GM19395 (cell line): Measurements from ENCODE around the gene ITGB2.
"Not testable (repeated sequence)": the region's sequence is repeated elsewhere in the genome, so short reads cannot be mapped to it uniquely, and the experiment has no call there.

Source experiments
- ATAC-seq: cut with Tn5 transposase; IDR thresholded peaks from one replicate; pipeline ENCODE4 v1.9.1; 2021; ENCODE audit warnings: mild to moderate bottlenecking, moderate library complexity; ENCODE audit not compliant: unreplicated experiment

The ITGB2 gene

GRCh38 chr21:44887126-44887806, 33.4 kb downstream of the ITGB2 start:
- ATAC-seq, result no peak

DNA sequence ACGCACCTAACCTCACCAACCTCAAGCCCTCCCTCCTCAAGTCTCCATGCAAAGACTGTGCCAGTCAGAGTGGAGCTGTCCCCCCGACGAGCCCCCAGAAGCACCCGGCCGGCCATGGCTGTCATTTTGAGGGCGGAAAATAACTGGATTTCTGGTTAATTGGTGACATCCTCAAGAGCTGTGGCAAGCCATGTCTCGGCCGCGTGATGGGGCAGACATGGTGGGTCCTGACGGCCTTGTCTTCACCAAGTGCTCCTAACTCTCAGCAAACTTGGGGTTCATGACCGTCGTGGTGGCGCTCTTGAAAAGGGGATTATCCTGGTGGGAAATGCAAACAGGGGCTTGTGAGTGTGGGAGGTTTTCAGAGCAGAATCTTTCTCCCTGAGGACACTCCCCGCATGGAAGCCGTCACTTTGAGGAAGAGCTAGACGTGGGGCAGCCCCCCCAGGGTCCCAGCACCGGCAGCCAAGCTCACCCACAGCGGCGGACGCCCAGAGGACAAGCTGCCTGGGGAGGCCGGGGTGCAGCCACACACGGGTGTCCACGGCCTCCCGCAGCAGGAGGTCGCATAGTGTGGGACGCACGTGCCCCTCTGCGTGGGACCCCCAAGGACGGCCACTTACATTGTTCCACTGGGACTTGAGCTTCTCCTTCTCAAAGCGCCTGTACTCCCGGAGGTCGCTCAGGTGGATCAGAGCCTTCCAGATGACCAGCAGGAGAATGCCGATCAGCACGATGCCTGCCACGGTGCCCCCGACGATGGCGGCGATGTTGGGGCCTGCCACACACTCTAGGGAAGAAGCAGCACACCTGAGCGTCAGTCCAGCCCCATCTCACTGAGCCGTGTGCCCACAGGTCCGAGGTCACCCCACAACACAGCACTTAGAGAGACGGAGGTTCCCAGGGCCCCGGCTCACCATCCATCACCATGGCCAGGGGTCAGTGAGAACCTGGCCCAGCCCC, 34.3 kb downstream of the ITGB2 start:
- no peak for ATAC-seq

DNA sequence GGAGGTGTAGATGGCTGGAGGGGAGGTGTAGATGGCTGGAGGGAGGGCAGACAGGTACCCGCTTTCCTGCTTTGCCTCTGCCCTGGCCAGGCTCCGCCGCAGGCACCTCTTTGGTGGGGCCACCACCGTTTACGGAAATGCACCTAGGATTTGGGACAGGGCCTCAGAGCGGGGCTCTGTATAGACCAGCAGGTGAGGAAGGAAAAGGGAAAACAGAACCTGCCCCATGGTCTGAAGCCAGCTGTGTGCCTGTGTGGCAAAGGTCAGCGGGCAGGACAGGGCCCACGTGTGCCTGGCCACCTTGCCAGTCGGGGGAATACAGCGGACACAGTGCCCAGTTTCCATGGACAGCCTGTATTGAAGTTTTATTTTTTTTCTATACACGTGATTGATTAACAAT, 35.1 kb downstream of the ITGB2 start:
- ATAC-seq, result no peak

DNA sequence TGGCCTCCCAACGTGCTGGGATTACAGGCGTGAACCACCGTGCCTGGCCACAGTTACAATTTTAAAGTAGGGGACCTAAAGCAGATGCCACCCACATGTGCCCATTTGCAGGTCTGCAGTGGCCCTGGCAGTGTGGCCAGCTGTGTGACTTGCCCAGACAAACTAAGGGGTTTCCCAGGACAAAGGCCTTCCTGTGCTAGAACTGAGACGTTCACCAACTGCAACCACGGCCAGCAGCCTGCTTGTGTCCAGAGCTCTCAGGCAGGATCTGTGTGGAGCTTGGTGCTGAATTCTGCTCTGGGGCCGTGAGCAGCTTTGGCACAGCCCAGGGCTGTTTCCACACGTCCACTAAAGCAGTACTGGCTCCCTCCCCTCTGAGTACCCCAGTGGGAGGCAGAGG, 36.6 kb downstream of the ITGB2 start:
- no peak for ATAC-seq

DNA sequence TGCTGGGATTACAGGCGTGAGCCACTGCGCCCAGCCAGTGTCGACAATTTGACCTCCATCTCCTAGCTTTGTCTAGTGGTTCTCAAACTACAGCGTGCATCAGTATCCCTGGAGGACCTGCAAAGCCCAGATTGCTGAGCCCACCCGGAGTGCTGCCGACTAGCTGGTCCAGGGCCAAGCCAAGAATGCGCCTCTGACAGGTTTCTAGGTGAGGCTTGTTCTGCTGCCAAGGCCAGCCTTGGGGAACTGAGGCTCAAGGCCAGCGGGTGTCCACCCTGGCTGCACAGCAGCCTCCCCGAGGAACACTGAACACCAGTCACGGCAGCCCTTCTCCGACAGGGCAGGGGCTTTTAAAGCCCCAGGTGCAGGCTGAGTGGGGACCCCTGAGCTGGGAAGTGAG, 37.4 kb downstream of the ITGB2 start:
- no peak for ATAC-seq

- ATAC-seq, result no peak
Measured at GRCh38 chr21:44881198-44881872, 39.4 kb downstream of the ITGB2 start.

- ATAC-seq, result no peak
Measured at GRCh38 chr21:44880405-44881197, 40.1 kb downstream of the ITGB2 start.

GRCh38 chr21:44879238-44879637, 41.5 kb downstream of the ITGB2 start:
- not testable (repeated sequence) for ATAC-seq

- no peak for ATAC-seq
Measured at GRCh38 chr21:44878053-44878982, 42.4 kb downstream of the ITGB2 start.

DNA sequence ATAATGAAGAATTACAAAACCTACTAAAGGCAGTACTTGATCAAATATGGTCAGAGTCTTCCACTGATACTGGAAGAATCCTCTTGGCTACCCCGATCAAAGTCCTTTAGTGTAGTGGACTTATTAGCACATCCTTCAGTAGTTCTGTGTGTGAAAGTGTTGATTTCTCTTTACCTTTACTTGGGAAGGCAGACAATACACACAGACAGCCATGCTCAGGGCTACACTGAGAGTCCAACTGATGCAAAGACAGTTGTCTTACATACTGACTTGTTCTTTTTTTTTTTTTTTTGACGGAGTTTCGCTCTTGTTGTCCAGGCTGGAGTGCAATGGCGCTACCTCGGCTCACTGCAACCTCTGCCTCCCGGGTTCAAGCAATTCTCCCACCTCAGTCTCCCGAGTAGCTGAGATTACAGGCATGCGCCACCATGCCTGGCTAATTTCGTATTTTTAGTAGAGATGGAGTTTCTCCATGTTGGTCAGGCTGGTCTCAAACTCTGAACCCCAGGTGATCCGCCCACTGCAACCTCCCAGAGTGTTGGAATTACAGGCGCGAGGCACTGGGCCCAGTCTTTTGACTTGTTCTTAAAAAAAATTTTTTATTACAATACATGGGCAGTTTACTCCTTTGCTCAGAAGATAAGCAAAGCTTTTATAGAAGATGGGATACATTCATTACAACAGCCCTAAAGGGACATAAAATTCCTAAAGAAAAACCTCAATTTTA, 43.7 kb downstream of the ITGB2 start:
- ATAC-seq, result no peak

DNA sequence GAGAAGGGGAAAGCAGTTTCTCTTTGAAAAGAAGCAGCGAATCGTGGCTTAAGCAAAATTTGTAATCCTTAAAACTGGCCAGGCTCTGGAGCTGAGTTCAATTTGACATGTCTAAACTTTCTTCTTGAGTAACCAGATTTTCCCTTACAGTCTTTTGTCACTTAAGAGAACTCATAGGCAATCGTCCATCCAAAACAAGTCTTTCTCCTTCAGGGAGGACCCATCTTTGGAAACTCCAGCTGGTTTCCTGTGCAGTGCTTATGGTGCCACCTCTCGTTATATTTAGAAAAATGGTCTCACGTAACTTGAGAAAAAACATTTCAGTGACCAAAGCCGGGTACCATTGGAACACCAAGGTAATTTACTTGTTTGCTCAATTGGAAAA, 45.4 kb downstream of the ITGB2 start:
- no peak for ATAC-seq

DNA sequence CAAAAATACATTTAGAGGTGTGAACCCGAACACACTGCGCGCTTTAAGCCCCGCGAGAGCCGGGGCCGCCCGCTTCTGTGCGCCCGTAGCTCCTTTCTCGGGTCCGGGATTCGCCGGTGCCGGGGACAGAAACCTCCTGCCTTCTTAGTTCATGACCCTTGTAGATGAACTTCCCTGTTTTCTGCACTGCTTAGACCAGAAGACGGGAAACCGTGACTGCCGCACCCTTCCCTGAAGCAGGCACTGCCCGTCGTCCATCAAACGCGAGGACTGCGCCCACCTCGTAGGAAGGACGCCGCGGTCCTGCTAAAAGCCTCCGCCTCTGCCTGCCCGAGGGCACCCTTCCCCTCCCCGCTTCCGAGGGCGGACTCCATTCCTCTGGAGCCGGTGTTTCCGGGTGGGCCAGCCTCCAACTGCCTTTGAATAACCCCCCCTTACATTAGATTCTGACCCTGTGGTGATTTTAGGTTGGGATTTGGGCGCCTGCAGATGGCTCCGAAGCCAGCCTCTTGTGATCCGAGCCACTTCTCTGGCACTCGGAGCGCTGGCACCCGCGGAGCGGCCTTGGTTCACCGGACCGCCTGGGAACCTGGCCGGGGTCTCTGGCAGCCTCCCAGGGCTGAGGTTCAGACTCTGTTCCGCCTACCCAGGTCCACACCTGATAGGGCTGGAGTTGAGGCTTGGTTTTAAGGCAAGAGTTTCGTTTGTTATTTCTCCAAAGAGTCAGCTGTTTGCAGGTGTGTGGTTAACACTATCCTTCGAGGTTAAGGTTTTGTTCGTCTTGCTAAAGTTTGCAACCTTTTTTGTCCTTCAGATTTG, 46.0 kb downstream of the ITGB2 start:
- no peak for ATAC-seq

GRCh38 chr21:44874240-44874496, 46.5 kb downstream of the ITGB2 start:
- no peak for ATAC-seq

DNA sequence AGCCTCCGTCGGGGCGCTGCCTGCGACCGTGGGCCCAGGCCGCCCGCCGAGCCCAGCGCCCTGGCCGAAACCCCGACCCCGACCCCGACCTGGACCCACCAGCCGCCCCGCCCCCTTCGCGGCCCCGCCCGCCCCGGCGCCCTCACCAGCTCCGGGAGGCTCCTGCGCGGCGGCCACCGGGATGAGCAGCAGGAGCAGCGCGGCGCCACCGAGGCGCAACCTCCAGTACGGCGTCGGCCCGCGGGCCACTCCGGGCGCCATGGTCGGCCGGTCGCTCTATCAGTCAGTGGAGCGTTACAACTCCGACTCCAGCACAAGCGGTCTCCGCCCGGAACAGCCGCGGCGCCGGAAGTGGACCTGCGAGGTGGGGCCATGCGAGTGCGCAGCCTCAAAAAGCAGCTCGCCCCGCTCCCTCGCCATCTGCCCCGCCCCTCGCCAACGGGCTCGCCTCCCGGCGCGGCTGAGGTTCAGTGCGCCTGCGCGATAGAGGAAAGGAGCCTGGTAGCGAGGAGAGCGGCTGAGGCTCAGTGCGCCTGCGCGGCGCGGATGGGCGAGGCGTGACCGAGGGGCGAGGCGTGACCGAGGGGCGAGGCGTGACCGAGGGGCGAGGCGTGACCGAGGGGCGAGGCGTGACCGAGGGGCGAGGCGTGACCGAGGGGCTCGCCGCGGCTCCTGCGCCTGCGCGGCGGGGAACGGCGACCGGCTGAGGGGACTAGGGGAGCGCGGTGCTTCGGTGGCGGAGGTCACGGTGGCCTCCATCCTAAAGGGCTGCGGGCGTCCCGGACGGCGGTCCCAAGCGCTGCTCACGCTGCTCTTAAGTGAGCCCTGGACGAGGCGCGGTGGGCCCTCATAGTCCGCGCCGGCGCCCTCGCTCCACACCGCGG, 47.1 kb downstream of the ITGB2 start, which contains the start of gene PTTG1IP:
PTTG1IP (minus strand) TSS at position 335 of the 884 bp plus-strand sequence; CDS start at position 261, 74 bp downstream.
- ATAC-seq, result peak; percentile 68

DNA sequence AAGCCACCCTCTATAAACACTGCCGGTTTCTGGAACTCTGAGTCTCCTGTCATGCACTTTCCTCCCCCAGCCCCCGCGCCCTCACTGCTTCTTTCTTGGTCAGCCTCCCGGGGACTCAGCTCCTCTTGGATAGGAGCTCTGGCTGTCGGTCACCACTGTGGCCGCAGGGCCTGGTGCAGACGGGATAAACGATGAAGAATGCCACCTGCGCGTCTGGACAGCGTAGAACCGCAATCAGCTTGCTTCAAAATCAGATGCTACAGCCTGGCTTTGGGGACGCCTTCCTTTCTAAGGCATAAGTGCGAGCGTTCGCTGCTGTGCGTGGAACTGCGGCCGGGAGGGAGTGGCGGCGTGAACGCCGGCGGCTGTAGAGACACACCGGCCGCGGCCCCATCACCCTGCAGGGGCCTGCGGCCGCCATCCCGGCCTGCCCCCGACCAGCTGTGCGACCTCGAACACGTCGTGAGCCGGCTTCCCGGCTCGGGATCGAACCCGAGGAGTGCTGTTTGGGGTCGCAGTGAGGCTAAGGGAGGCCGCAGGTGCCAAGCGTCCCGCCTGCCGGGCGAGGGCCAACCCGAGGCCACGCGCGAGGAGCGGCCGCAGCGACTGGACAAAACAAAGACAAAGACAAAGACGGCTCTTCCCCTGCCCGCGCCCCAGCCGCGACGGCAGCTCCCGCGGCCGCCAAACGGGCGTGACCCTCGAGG, 47.9 kb downstream of the ITGB2 start:
- ATAC-seq, result no peak

- no peak for ATAC-seq
Measured at GRCh38 chr21:44872323-44872648, 48.4 kb downstream of the ITGB2 start.
